Measurements from ENCODE around the gene SMARCE1. TPM values are rescaled to one million over a fixed set of nuclear protein-coding genes. Genes with fewer than 3 reads are reported as not detected.

Gene SMARCE1
- total RNA-seq, 2 experiments from 2014 or later, result 75.9 to 109 TPM

DNA sequence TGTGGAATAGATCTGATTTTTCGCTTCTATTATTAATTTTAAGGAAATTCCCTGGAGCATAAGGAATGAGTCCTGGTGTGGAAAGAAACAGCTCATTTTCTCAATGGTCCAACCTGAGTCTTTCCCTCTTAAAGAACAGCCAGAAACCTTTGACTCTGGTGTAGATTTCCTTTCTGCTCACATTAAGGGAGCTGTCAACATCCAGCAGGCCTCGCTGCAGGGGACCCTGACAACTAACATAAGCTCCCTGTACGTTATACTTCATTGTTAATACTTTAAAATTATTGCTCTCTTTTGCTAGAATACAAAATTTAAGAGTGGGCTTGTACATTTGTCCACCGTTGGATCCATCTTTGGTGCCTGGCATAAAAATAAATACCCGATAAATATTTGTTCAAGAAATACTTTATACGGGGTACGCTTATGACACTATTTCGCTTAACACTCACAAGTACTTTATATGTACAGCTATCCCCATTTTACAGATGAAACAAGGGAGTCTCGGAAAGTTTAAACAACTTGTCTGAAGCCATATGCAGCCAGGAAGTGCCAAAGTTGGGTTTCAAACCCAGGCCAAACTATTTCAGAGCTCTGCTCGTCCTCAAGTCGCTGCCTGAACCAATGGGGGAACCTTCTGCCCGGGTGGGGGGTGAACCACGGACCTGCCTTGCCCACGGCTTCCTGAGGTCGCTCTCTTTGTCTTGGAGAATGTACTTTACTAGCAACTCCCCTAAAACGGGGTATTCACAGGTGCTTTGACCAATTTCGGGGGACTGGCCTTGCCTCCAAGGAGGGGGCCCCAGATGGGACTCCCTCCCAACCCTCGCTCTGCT, 611 bp downstream of the SMARCE1 start:
- H3K36me3 ChIP-seq (ENCODE audit: insufficient read depth, low read length), result peaks cover 42% of the 10 kb centered on the region
- peaks cover 16% of the 10 kb centered on the region for H4K20me1 ChIP-seq (ENCODE audit: insufficient read depth, low read length)
- peak overlapping the region; percentile 90 for H3K4me3 ChIP-seq (ENCODE audit: low read depth, low read length, poor library complexity, severe bottlenecking)
- peak; percentile 73 for DNase-seq (ENCODE audit: low spot score)
- H3K27ac ChIP-seq (ENCODE audit: low read depth, low read length, poor library complexity, severe bottlenecking), result peak overlapping the region; percentile 62
- no peaks in the 10 kb centered on the region for H3K9me2 ChIP-seq (ENCODE audit: insufficient read depth, low read length)
- ChIA-PET CTCF (ENCODE audit: unreplicated experiment) (interaction anchor here (0.7 to 0.9 kb wide), 3 partner anchors 12 to 1002 kb away, joined by 3 read pairs; no protein-coding TSS in a partner anchor), POLR2A (interaction anchor here (0.9 to 3.3 kb wide), 8 partner anchors 8 to 49 kb away, joined by 3 to 14 read pairs (median 5); no protein-coding TSS in a partner anchor)
- TF ChIP-seq, protein P1, sequence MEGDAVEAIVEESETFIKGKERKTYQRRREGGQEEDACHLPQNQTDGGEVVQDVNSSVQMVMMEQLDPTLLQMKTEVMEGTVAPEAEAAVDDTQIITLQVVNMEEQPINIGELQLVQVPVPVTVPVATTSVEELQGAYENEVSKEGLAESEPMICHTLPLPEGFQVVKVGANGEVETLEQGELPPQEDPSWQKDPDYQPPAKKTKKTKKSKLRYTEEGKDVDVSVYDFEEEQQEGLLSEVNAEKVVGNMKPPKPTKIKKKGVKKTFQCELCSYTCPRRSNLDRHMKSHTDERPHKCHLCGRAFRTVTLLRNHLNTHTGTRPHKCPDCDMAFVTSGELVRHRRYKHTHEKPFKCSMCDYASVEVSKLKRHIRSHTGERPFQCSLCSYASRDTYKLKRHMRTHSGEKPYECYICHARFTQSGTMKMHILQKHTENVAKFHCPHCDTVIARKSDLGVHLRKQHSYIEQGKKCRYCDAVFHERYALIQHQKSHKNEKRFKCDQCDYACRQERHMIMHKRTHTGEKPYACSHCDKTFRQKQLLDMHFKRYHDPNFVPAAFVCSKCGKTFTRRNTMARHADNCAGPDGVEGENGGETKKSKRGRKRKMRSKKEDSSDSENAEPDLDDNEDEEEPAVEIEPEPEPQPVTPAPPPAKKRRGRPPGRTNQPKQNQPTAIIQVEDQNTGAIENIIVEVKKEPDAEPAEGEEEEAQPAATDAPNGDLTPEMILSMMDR (conservative IDR thresholded peaks at IDR 0.05; ENCODE audit: low read length), result no peak
- no peak for TF ChIP-seq EZH2phosphoT487 (IDR thresholded peaks at IDR 0.05; ENCODE audit: borderline replicate concordance, low read depth, low read length)
- H3K4me2 ChIP-seq (ENCODE audit: low read length), result peak overlapping the region; percentile 85
- BruUV-seq (replicated peaks), result TSS peak; percentile 59
- H3K4me1 ChIP-seq (ENCODE audit: insufficient read depth, low read length, poor library complexity, severe bottlenecking), result peaks cover 35% of the 10 kb centered on the region
- H2AFZ ChIP-seq (ENCODE audit: low read length), result peak overlapping the region; percentile 95
- intact Hi-C loops (cut with micrococcal nuclease; ENCODE audit: unreplicated experiment), result no loop called here
- no peaks in the 10 kb centered on the region for H3K9me3 ChIP-seq (ENCODE audit: low read length)
- H3K79me2 ChIP-seq (ENCODE audit: insufficient read depth, low read depth, low read length), result peaks cover 50% of the 10 kb centered on the region

GRCh38 chr17:40645943-40646342, 1.7 kb downstream of the SMARCE1 start:
- Histone ChIP-seq H3K27ac (ENCODE audit: low read depth, low read length, poor library complexity, severe bottlenecking) (no peak overlapping the region), H3K9me3 (ENCODE audit: low read length) (no peaks in the 10 kb centered on the region), H3K9me2 (ENCODE audit: insufficient read depth, low read length) (no peaks in the 10 kb centered on the region), H4K20me1 (ENCODE audit: insufficient read depth, low read length) (peaks cover 16% of the 10 kb centered on the region), H2AFZ (ENCODE audit: low read length) (no peak overlapping the region), H3K36me3 (ENCODE audit: insufficient read depth, low read length) (peaks cover 52% of the 10 kb centered on the region), H3K79me2 (ENCODE audit: insufficient read depth, low read depth, low read length) (peaks cover 50% of the 10 kb centered on the region), H3K4me3 (ENCODE audit: low read depth, low read length, poor library complexity, severe bottlenecking) (peak overlapping the region; percentile 90), H3K4me1 (ENCODE audit: insufficient read depth, low read length, poor library complexity, severe bottlenecking) (peaks cover 35% of the 10 kb centered on the region), H3K4me2 (ENCODE audit: low read length) (peak overlapping the region; percentile 85)
- BruUV-seq (replicated peaks), result no TSS peak
- TF ChIP-seq, protein P1 (conservative IDR thresholded peaks at IDR 0.05; ENCODE audit: low read length), result no peak
- intact Hi-C loops (cut with micrococcal nuclease; ENCODE audit: unreplicated experiment), result no loop called here
- ChIA-PET POLR2A (interaction anchor here (0.5 to 3.3 kb wide), 10 partner anchors 9 to 999 kb away, joined by 3 to 14 read pairs (median 5); no protein-coding TSS in a partner anchor), CTCF (ENCODE audit: unreplicated experiment) (no interaction called here)
- no peak for DNase-seq (ENCODE audit: low spot score)

- no peaks in the 10 kb centered on the region for H3K9me3 ChIP-seq (ENCODE audit: low read length)
- intact Hi-C loops (cut with micrococcal nuclease; ENCODE audit: unreplicated experiment), result no loop called here
- peaks cover 59% of the 10 kb centered on the region for H3K36me3 ChIP-seq (ENCODE audit: insufficient read depth, low read length)
- DNase-seq (ENCODE audit: low spot score), result peak; percentile 42
- no peak overlapping the region for H2AFZ ChIP-seq (ENCODE audit: low read length)
- peaks cover 50% of the 10 kb centered on the region for H3K79me2 ChIP-seq (ENCODE audit: insufficient read depth, low read depth, low read length)
- peaks cover 21% of the 10 kb centered on the region for H4K20me1 ChIP-seq (ENCODE audit: insufficient read depth, low read length)
- H3K9me2 ChIP-seq (ENCODE audit: insufficient read depth, low read length), result no peaks in the 10 kb centered on the region
- peaks cover 35% of the 10 kb centered on the region for H3K4me1 ChIP-seq (ENCODE audit: insufficient read depth, low read length, poor library complexity, severe bottlenecking)
- H3K27ac ChIP-seq (ENCODE audit: low read depth, low read length, poor library complexity, severe bottlenecking), result no peak overlapping the region
- no TSS peak for BruUV-seq (replicated peaks)
- POLR2A ChIA-PET, result interaction anchor here (0.7 to 3.3 kb wide), 3 partner anchors 11 to 999 kb away, joined by 3 to 14 read pairs (median 7); no protein-coding TSS in a partner anchor
- CTCF ChIA-PET (ENCODE audit: unreplicated experiment), result interaction anchor here (0.6 kb wide), 1 partner anchor 166 kb away, joined by 3 read pairs; no protein-coding TSS in a partner anchor
- H3K4me2 ChIP-seq (ENCODE audit: low read length), result peak overlapping the region; percentile 85
- TF ChIP-seq, protein P1 (conservative IDR thresholded peaks at IDR 0.05; ENCODE audit: low read length), result no peak
- TF ChIP-seq EZH2phosphoT487 (IDR thresholded peaks at IDR 0.05; ENCODE audit: borderline replicate concordance, low read depth, low read length), result no peak
- peak overlapping the region; percentile 90 for H3K4me3 ChIP-seq (ENCODE audit: low read depth, low read length, poor library complexity, severe bottlenecking)
Observed at GRCh38 chr17:40645291-40645690, 2.3 kb downstream of the SMARCE1 start.
